H1 (cell line): ENCODE data around the gene DBNDD2. TPM values are rescaled to one million over a fixed set of nuclear protein-coding genes. Genes with fewer than 3 reads are reported as not detected.

ENCODE experiments used
- CTCF ChIA-PET: fragments of 300-600 bp; sonication (Branson Sonifier 250); formaldehyde crosslinking; loops from one replicate; lab custom pipeline; 2021; ENCODE audit not compliant: partially characterized antibody; lab: Charles Lee
- POLR2A ChIA-PET: fragments of 300-600 bp; sonication (Branson Sonifier 250); formaldehyde crosslinking; loops from one replicate; lab custom pipeline; 2021; ENCODE audit warnings: inconsistent platforms; ENCODE audit not compliant: partially characterized antibody; lab: Charles Lee
- DNase-seq, 2 experiments: peaks; one replicate each; pipeline versions ENCODE4 v3.0.0 to v3.0.0-alpha.2; 2010 to 2022; ENCODE audit warnings: low spot score in 2 of 2, low read depth in 1 of 2, mixed read lengths in 1 of 2
- FAIRE-seq: peaks from 2 replicates; lab custom pipeline; 2011; peaks lifted over from hg19 to GRCh38; lab: Jason Lieb, UNC
- H2AFZ ChIP-seq: 2 replicates; pipeline ENCODE4 v1.8.1; 2012; ENCODE audit warnings: low read length, inconsistent platforms
- H2AK5ac ChIP-seq: 2 replicates; pipeline ENCODE4 v1.6.1; 2013; ENCODE audit warnings: low read depth, low read length
- H2BK120ac ChIP-seq: replicated peaks from 2 replicates; pipeline ENCODE3; 2013; ENCODE audit warnings: low read depth, low read length, inconsistent platforms
- H2BK12ac ChIP-seq: 2 replicates; pipeline ENCODE4 v1.6.1; 2013; ENCODE audit warnings: low read depth, low read length
- H2BK15ac ChIP-seq: 2 replicates; pipeline ENCODE4 v1.6.1; 2013; ENCODE audit warnings: low read length
- H2BK20ac ChIP-seq: 2 replicates; pipeline ENCODE4 v1.6.1; 2013; ENCODE audit warnings: low read length
- H2BK5ac ChIP-seq: 2 replicates; pipeline ENCODE4 v1.6.1; 2013; ENCODE audit warnings: low read depth, low read length
- H3K14ac ChIP-seq: 2 replicates; pipeline ENCODE4 v1.6.1; 2013; ENCODE audit warnings: inconsistent platforms; ENCODE audit not compliant: insufficient read length
- H3K18ac ChIP-seq: 2 replicates; pipeline ENCODE4 v1.6.1; 2013; ENCODE audit warnings: low read length; ENCODE audit errors: extremely low read depth
- H3K23ac ChIP-seq: 2 replicates; pipeline ENCODE4 v1.6.1; 2013; ENCODE audit warnings: inconsistent platforms; ENCODE audit not compliant: insufficient read length
- H3K23me2 ChIP-seq: 2 replicates; pipeline ENCODE4 v1.6.1; 2013; ENCODE audit warnings: low read depth, low read length
- H3K27ac ChIP-seq: 2 replicates; pipeline ENCODE4 v1.6.1; 2011; ENCODE audit warnings: low read depth, low read length, inconsistent platforms
- H3K27me3 ChIP-seq, 4 experiments: replicated peaks in 1 of 4; 1 replicate in 1 of 4; 2 replicates in 3 of 4; pipeline versions ENCODE4 v1.6.1 to v1.8.1; 2011 to 2013; ENCODE audit warnings: low read length in 3 of 4, mild to moderate bottlenecking in 3 of 4, inconsistent platforms in 2 of 4, mixed read lengths in 2 of 4, moderate library complexity in 1 of 4; ENCODE audit not compliant: control insufficient read depth in 3 of 4, insufficient read depth in 3 of 4; ENCODE audit errors: extremely low read depth in 1 of 4
- H3K36me3 ChIP-seq, 4 experiments: 2 replicates each; pipeline versions ENCODE4 v1.6.1 to v1.8.1; 2011 to 2013; ENCODE audit warnings: mild to moderate bottlenecking in 4 of 4, low read length in 3 of 4, moderate library complexity in 2 of 4, control low read depth in 1 of 4, inconsistent platforms in 1 of 4; ENCODE audit not compliant: insufficient read depth in 4 of 4, control insufficient read depth in 2 of 4
- H3K4ac ChIP-seq: replicated peaks from 2 replicates; pipeline ENCODE3; 2013; ENCODE audit warnings: low read length, low read depth, mixed read lengths, inconsistent platforms; ENCODE audit not compliant: insufficient read length
- H3K4me1 ChIP-seq, 4 experiments: replicated peaks in 1 of 4; 1 replicate in 1 of 4; 2 replicates in 3 of 4; pipeline versions ENCODE4 v1.6.1 to v1.8.1; 2011 to 2013; ENCODE audit warnings: low read length in 3 of 4, inconsistent platforms in 2 of 4, mixed read lengths in 1 of 4; ENCODE audit not compliant: insufficient read depth in 4 of 4, control insufficient read depth in 3 of 4
- H3K4me2 ChIP-seq, 2 experiments: 2 replicates each; pipeline versions ENCODE4 v1.6.1 to v1.8.1; 2011 to 2013; ENCODE audit warnings: low read depth in 2 of 2, low read length in 2 of 2, control low read depth in 1 of 2, inconsistent platforms in 1 of 2, mild to moderate bottlenecking in 1 of 2; ENCODE audit not compliant: insufficient read depth in 1 of 2
- H3K4me3 ChIP-seq, 4 experiments: fragments of 200-600, 300-600 bp in 1 of 4; sonication (generic), shearing (Covaris generic), sonication (Bioruptor Twin) in 1 of 4; 2 replicates each; pipeline versions ENCODE4 v1.5.1 to v1.8.1; 2011 to 2016; ENCODE audit warnings: low read length in 4 of 4, low read depth in 3 of 4, control low read depth in 2 of 4, inconsistent platforms in 2 of 4, mild to moderate bottlenecking in 2 of 4, mixed read lengths in 1 of 4, moderate library complexity in 1 of 4; ENCODE audit not compliant: insufficient read depth in 2 of 4; ENCODE audit errors: extremely low read depth in 1 of 4
- H3K56ac ChIP-seq: replicated peaks from 2 replicates; pipeline ENCODE3; 2013; ENCODE audit warnings: low read depth, mild to moderate bottlenecking, mixed read lengths, low read length, inconsistent platforms; ENCODE audit not compliant: insufficient read length
- H3K79me1 ChIP-seq: 2 replicates; pipeline ENCODE4 v1.6.1; 2013; ENCODE audit warnings: low read depth, low read length, control low read depth
- H3K79me2 ChIP-seq, 2 experiments: 2 replicates each; pipeline versions ENCODE4 v1.6.1 to v1.8.1; 2012 to 2013; ENCODE audit warnings: low read length in 2 of 2, mild to moderate bottlenecking in 2 of 2, inconsistent platforms in 1 of 2; ENCODE audit not compliant: insufficient read depth in 2 of 2, control insufficient read depth in 1 of 2
- H3K9ac ChIP-seq, 4 experiments: replicated peaks in 1 of 4; 1 replicate in 1 of 4; 2 replicates in 3 of 4; pipeline versions ENCODE4 v1.6.1 to v1.8.1; 2011 to 2013; ENCODE audit warnings: low read depth in 3 of 4, low read length in 3 of 4, control low read depth in 2 of 4, mild to moderate bottlenecking in 2 of 4, moderate library complexity in 2 of 4, inconsistent platforms in 1 of 4; ENCODE audit errors: extremely low read depth in 1 of 4
- H3K9me3 ChIP-seq, 2 experiments: 2 replicates each; pipeline versions ENCODE4 v1.6.1 to v1.8.1; 2012 to 2013; ENCODE audit warnings: mild to moderate bottlenecking in 2 of 2, moderate library complexity in 2 of 2, control low read depth in 1 of 2, inconsistent platforms in 1 of 2, low read depth in 1 of 2, low read length in 1 of 2, mixed read lengths in 1 of 2; ENCODE audit not compliant: insufficient read depth in 2 of 2
- H4K20me1 ChIP-seq, 2 experiments: replicated peaks in 1 of 2; 2 replicates each; pipeline versions ENCODE3 to v1.8.1; 2011 to 2013; ENCODE audit warnings: inconsistent platforms in 2 of 2, low read length in 2 of 2, mild to moderate bottlenecking in 1 of 2; ENCODE audit not compliant: insufficient read depth in 2 of 2, control insufficient read depth in 1 of 2
- H4K5ac ChIP-seq: 2 replicates; pipeline ENCODE4 v1.6.1; 2013; ENCODE audit warnings: low read length, low read depth, mixed read lengths, inconsistent platforms; ENCODE audit not compliant: insufficient read length
- H4K8ac ChIP-seq: 2 replicates; pipeline ENCODE4 v1.8.0; 2013; ENCODE audit warnings: mild to moderate bottlenecking, moderate library complexity, low read length, inconsistent platforms; ENCODE audit not compliant: insufficient read depth; ENCODE audit errors: extremely low read depth
- H4K91ac ChIP-seq: replicated peaks from 2 replicates; pipeline ENCODE3; 2013; ENCODE audit warnings: low read length, mixed read lengths, inconsistent platforms; ENCODE audit not compliant: insufficient read length
- CBX5 ChIP-seq: fragments of 300-800, 300-1000 bp; sonication (generic); IDR thresholded peaks from 2 replicates; pipeline ENCODE4 v1.7.1; 2016; ENCODE audit warnings: antibody characterized with exemption, low read length, low read depth
- EP300 ChIP-seq, 2 experiments: IDR thresholded peaks; 1 replicate in 1 of 2; 2 replicates in 1 of 2; pipeline ENCODE4 v1.6.1; 2011 to 2012; ENCODE audit warnings: low read depth in 2 of 2, low read length in 2 of 2, mild to moderate bottlenecking in 2 of 2, borderline replicate concordance in 1 of 2, inconsistent platforms in 1 of 2, moderate library complexity in 1 of 2
- EZH2 ChIP-seq: fragments of 200-600 bp; sonication (generic); IDR thresholded peaks from 2 replicates; pipeline ENCODE4 v1.7.1; 2012; ENCODE audit warnings: low read depth, mild to moderate bottlenecking, moderate library complexity, low read length, inconsistent platforms; ENCODE audit not compliant: severe bottlenecking
- FOSL1 ChIP-seq: IDR thresholded peaks from 2 replicates; pipeline ENCODE4 v1.6.1; 2011; ENCODE audit warnings: mild to moderate bottlenecking, low read depth, low read length, moderate library complexity; ENCODE audit not compliant: insufficient read depth
- JUN ChIP-seq: IDR thresholded peaks from 2 replicates; pipeline ENCODE4 v1.6.1; 2011; ENCODE audit warnings: low read depth, mild to moderate bottlenecking, improper control_type of control experiment, low read length
- POLR2A ChIP-seq, 2 experiments: IDR thresholded peaks; 1 replicate in 1 of 2; 2 replicates in 1 of 2; pipeline ENCODE4 v1.6.1; 2011; ENCODE audit warnings: low read depth in 2 of 2, low read length in 2 of 2, mild to moderate bottlenecking in 2 of 2; ENCODE audit errors: control extremely low read depth in 1 of 2
- SAP30 ChIP-seq: fragments of 300-600 bp; sonication (generic); IDR thresholded peaks from 2 replicates; pipeline ENCODE4 v1.7.1; 2012; ENCODE audit warnings: low read length, moderate library complexity, mild to moderate bottlenecking, inconsistent platforms; ENCODE audit not compliant: insufficient read depth, insufficient replicate concordance
- SIRT6 ChIP-seq: IDR thresholded peaks from one replicate; pipeline ENCODE4 v1.7.1; 2012; ENCODE audit warnings: low read length, inconsistent platforms
- ZNF274 ChIP-seq: IDR thresholded peaks from 2 replicates; pipeline ENCODE4 v1.7.0; 2012; ENCODE audit warnings: low read length, borderline replicate concordance; ENCODE audit errors: extremely low read depth
- WGBS, 2 experiments: shearing (Covaris generic) in 1 of 2; methylation state at CpG; one replicate each; pipeline versions ENCODE4 v1.1.6 to v1.1.7; 2013 to 2015; ENCODE audit warnings: low lambda C conversion rate in 2 of 2, mixed read lengths in 2 of 2, inconsistent platforms in 1 of 2, low coverage in 1 of 2, missing lambda C conversion rate in 1 of 2; ENCODE audit not compliant: insufficient replicate concordance in 2 of 2, insufficient coverage in 1 of 2, insufficient read length in 1 of 2; ENCODE audit errors: extremely low coverage in 1 of 2, missing lambda C conversion rate in 1 of 2; 5-methylcytosine and 5-hydroxymethylcytosine counted together
- polyA plus RNA-seq, 7 experiments: library from polyadenylated mRNA; depleted of rRNA in 3 of 7; stranded (reverse) in 5 of 7; unstranded in 2 of 7; fragments of >200 nt in 5 of 7; fragments of 200-250 nt in 2 of 7; gene quantifications; 1 replicate in 5 of 7; 2 replicates in 1 of 7; 4 replicates in 1 of 7; pipeline versions ENCODE4 v1.2.1 to v1.2.3, GENCODE V29; 2011 to 2013; ENCODE audit warnings: missing spikeins in 2 of 7, mixed read lengths in 2 of 7
- total RNA-seq: library from RNA; stranded (reverse); fragmentation: NEBNext Ultra II Directional; extraction: Animal tissue kit (Norgen Biotek cat#: 25700); gene quantifications from 2 replicates; pipeline ENCODE4 v1.2.1, GENCODE V29; 2021
- TF ChIP-seq, protein P1 (sequence below): IDR thresholded peaks from 2 replicates; pipeline ENCODE4 v1.6.1; 2012; ENCODE audit warnings: inconsistent platforms

Gene DBNDD2
- total and polyA plus RNA-seq, 2 of the 8 experiments (the other 6 are each of a cell fraction or from before 2014, with no cell fraction given), result 55.8 to 96.3 TPM

GRCh38 chr20:45404438-45404837 lies 3.7 kb upstream of the DBNDD2 start:
- Histone ChIP-seq H3K27me3 (peaks cover 2 to 20% (median 10%) of the 10 kb centered on the region in 4 experiments; a peak in 6 of 7 replicates), H4K8ac (no peak overlapping the region), H2AK5ac (no peak overlapping the region), H3K4me2 (no peak overlapping the region), H2BK120ac (no peak overlapping the region), H2BK5ac (no peak overlapping the region), H3K14ac (no peak overlapping the region), H3K56ac (no peak overlapping the region), H4K91ac (no peak overlapping the region), H3K79me2 (peaks cover 0 to 9% of the 10 kb centered on the region in 2 experiments; a peak in 1 of 4 replicates), H4K20me1 (peaks cover 3 to 4% of the 10 kb centered on the region in 2 experiments), H3K27ac (no peak overlapping the region), H2BK12ac (no peak overlapping the region), H3K9ac (no peak overlapping the region), H3K23ac (no peak overlapping the region), H2BK15ac (no peak overlapping the region), H3K23me2 (peaks cover 21% of the 10 kb centered on the region), H4K5ac (no peak overlapping the region), H3K4me3 (no peak overlapping the region), H3K9me3 (peaks cover 13 to 20% of the 10 kb centered on the region in 2 experiments; a peak in 3 of 4 replicates), H3K4ac (no peak overlapping the region), H3K36me3 (peaks cover 2 to 5% (median 4%) of the 10 kb centered on the region in 4 experiments; a peak in 4 of 8 replicates), H3K79me1 (no peaks in the 10 kb centered on the region), H3K4me1 (peaks cover 0 to 8% (median 3%) of the 10 kb centered on the region in 4 experiments; a peak in 4 of 7 replicates), H3K18ac (no peak overlapping the region), H2AFZ (no peak overlapping the region), H2BK20ac (no peak overlapping the region)
- WGBS, 2 experiments, result 81% methylated on average over 1 of the region's 1 CpG; no CpG with 5 or more reads in 1 of the 2 experiments
- CTCF ChIA-PET, result interaction anchor here (0.6 to 12.6 kb wide), 11 partner anchors 10 to 91 kb away, joined by 3 to 127 read pairs (median 5); partner anchors contain the start of genes PIGT, SYS1 and TP53TG5
- DNase-seq (no peak), FAIRE-seq (no peak)
- POLR2A ChIA-PET, result interaction anchor here (0.6 to 5.7 kb wide), 7 partner anchors 8 to 174 kb away, joined by 3 to 71 read pairs (median 4); partner anchors contain the start of gene PIGT
- TF ChIP-seq SIRT6 (no peak), FOSL1 (no peak), POLR2A (IDR thresholded peaks at IDR 0.05; ENCODE audit: control extremely low read depth in 1 of 2, low read depth in 2 of 2, low read length in 2 of 2) (no peak), ZNF274 (no peak), EP300 (IDR thresholded peaks at IDR 0.05; ENCODE audit: borderline replicate concordance in 1 of 2, low read depth in 2 of 2, low read length in 2 of 2) (no peak), EZH2 (no peak), CBX5 (no peak), JUN (no peak), SAP30 (no peak)
- TF ChIP-seq, protein P1, sequence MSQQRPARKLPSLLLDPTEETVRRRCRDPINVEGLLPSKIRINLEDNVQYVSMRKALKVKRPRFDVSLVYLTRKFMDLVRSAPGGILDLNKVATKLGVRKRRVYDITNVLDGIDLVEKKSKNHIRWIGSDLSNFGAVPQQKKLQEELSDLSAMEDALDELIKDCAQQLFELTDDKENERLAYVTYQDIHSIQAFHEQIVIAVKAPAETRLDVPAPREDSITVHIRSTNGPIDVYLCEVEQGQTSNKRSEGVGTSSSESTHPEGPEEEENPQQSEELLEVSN, result no peak
